HG03521 (cell line): ENCODE data around the gene EHMT1.
A peak's percentile ranks its signal among the peaks of the same experiment; 100 is the strongest.
"Not testable (repeated sequence)": the region's sequence is repeated elsewhere in the genome, so short reads cannot be mapped to it uniquely, and the experiment has no call there.

Source experiments
- ATAC-seq: cut with Tn5 transposase; IDR thresholded peaks from one replicate; pipeline ENCODE4 v1.9.1; 2021; ENCODE audit warnings: mild to moderate bottlenecking, moderate library complexity; ENCODE audit not compliant: unreplicated experiment

The EHMT1 gene

DNA sequence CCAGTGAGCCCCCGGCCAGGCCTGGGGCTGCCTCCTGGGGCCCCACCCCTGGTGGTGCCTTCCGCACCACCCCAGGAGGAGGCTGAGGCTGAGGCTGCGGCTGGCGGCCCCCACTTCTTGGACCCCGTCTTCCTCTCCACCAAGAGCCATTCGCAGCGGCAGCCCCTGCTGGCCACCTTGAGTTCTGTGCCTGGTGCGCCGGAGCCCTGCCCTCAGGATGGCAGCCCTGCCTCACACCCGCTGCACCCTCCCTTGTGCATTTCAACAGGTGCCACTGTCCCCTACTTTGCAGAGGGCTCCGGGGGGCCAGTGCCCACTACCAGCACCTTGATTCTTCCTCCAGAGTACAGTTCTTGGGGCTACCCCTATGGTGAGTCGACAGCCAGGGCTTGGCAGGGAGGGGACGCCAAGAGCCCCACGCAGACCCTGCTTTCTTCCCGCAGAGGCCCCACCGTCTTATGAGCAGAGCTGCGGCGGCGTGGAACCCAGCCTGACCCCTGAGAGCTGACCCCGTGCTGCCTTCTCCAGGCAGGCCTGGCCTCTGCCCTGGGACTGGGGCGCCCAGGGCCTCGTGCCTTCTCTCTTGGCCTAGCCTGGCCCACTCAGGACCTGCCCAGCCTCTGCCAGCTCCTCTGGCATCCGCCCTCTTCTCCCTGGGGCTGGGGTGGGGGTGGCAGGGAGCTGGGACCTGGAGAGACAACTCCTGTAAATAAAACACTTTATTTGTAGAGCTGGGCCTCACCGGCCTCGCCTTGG lies 4.0 kb upstream of the EHMT1 start:
- ATAC-seq, result no peak

DNA sequence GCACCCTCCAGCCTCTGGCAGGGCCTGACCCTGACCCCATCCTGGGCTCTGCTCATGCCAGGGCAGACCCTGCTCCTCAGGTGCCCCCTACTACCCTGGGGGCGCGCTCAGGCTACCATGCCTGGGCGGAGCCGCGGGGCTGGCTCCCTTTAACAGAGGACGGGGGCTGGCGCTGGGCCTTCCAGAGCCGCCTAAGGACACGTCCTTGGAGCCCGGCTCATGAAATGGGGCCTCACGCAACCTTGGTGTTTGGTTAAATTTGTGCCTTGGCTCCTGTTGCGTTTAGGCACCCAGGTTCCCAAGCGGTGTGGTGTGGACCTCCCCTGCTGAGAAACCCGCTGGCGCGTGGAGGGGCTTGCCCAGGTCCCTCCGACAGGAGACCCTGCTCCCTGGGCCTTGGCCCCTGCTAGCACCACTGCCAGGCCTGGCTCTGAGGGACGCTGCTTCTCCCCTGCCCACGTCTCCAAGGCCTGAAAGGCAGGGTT lies 3.4 kb upstream of the EHMT1 start:
- no peak for ATAC-seq

- peak; percentile 19 for ATAC-seq
Observed at GRCh38 chr9:137619240-137620047, 639 bp downstream of the EHMT1 start.

DNA sequence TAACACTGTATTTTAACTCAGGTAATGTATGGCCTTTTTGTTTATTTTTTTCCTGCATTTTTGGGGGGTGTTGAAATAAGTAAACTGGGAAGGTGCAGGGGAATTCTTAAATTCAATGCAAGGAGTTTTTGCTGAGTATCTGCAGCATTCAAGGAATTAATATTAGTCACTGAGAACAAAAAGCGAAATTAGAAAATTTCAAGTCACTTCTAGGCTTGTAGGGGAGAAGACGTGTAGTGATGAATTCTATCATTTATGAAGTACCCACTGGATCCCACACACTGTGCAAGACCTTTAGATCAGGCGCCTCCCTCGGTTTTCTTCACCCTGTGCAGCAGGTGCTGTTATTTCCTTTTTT lies 1.2 kb downstream of the EHMT1 start:
- no peak for ATAC-seq

DNA sequence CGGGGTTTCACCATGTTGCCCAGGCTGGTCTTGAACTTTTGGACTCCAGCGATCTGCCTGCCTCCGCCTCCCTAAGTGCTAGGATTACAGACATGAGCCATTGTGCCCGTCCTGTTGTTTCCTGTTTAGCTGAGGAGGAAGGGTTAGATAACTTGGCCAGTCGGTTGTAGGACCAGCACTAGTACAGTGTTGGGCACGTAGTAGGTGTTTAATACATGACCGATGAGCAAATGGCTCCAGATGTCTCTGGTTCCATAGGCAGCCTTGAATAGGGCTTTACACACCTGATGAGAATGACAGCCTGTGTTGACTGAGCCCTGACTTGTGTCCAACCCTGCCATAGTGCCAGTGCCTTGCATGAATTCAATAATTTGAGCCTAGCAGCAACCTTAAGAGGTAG lies 1.8 kb downstream of the EHMT1 start:
- ATAC-seq, result no peak

GRCh38 chr9:137621131-137621757 lies 2.4 kb downstream of the EHMT1 start:
- no peak for ATAC-seq

GRCh38 chr9:137622211-137622610 lies 3.4 kb downstream of the EHMT1 start:
- ATAC-seq, result not testable (repeated sequence)

- ATAC-seq, result no peak
Observed at GRCh38 chr9:137626464-137626863, 7.7 kb downstream of the EHMT1 start.

DNA sequence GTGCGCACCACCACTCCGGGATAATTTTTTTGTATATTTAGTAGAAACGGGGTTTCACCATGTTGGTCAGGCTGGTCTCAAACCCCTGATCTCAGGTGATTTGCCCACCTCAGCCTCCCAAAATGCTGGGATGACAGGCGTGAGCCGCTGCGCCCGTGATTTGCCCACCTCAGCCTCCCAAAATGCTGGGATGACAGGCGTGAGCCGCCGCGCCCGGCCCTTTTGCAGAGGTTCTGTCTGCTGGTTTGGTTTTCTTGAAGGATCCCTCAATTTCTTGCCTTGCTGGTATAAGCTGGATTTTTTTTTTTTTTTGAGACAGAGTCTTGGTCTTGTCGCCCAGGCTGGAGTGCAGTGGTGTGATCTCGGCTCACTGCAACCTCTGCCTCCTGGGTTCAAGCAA lies 8.6 kb downstream of the EHMT1 start:
- not testable (repeated sequence) for ATAC-seq

GRCh38 chr9:137630126-137630525 lies 11.3 kb downstream of the EHMT1 start:
- no peak for ATAC-seq

GRCh38 chr9:137630679-137631078 lies 11.9 kb downstream of the EHMT1 start:
- no peak for ATAC-seq

- no peak for ATAC-seq
Observed at GRCh38 chr9:137631345-137632229, 12.8 kb downstream of the EHMT1 start.

GRCh38 chr9:137632230-137633161 lies 13.7 kb downstream of the EHMT1 start:
- ATAC-seq, result no peak

- no peak for ATAC-seq
Observed at GRCh38 chr9:137634016-137634415, 15.2 kb downstream of the EHMT1 start.

- ATAC-seq, result no peak
Observed at GRCh38 chr9:137638680-137639079, 19.9 kb downstream of the EHMT1 start.

DNA sequence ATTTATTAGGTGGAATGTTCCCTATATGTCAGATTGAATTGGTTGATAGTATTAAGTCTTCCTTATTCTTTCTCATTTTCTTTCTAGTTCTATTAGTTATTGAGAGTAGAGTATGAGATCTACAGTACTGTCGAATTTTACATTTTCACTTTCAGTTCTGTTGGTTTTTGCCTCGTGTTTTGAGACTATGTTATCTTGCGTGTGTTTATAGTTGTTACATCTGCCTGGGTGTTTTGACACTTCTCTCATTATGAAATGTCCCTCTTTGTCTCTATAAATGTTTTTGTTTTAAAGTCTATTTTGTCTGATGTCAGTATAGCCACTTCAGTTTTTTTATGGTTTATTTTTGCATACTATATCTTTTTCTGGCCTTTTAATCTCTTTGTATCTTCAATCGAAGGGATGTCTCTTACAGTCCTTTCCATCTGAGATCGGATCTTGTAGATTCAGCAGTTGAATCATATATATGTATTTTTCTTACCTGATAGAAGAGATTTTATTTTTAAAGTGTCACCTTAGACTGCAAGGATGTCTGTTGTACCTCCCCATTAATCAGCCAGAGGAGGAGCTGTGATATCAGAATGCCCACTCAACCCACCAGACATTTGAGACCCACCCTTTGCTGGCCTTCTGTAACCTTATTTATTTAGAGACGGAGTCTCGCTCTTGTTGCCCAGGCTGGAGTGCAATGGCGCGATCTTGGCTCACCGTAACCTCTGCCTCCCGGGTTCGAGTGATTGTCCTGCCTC lies 20.7 kb downstream of the EHMT1 start:
- no peak for ATAC-seq

GRCh38 chr9:137640862-137641261 lies 22.1 kb downstream of the EHMT1 start:
- no peak for ATAC-seq

GRCh38 chr9:137642118-137642601 lies 23.4 kb downstream of the EHMT1 start:
- no peak for ATAC-seq

DNA sequence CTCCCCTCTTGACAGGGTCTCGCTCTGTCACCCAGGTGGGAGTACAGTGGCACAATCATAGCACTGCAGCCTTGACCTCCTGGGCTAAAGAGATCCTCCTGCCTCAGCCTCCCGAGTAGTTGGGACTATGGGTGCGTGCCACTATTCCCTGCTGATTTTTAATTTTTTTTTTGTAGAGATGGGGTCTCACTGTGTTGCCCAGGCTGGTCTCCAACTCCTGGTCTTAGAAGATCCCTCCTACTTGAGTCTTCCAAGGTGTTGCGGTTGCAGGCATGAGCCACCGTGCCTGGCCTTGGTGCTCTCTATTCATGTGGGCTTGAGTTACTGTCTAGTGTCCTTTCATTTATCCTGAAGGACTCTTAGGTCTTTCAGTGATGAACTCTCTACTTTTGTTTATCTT lies 24.1 kb downstream of the EHMT1 start:
- ATAC-seq, result no peak
